Fibroblast of lung (primary cell): ENCODE results near the gene ST13.

Experiments
- EZH2 ChIP-seq: IDR thresholded peaks from 2 replicates; pipeline ENCODE4 v1.5.1; 2012; ENCODE audit warnings: low read length, control low read depth, mild to moderate bottlenecking; ENCODE audit errors: missing control alignments
- TF ChIP-seq, protein P1 (sequence below), 2 donors: IDR thresholded peaks in 1 of 2; conservative IDR thresholded peaks in 1 of 2; 1 replicate in 1 of 2; 2 replicates in 1 of 2; pipeline ENCODE4 v1.5.1; 2011 to 2012; ENCODE audit warnings: low read length in 2 of 2, control low read depth in 1 of 2, inconsistent platforms in 1 of 2, low read depth in 1 of 2, mild to moderate bottlenecking in 1 of 2

DNA sequence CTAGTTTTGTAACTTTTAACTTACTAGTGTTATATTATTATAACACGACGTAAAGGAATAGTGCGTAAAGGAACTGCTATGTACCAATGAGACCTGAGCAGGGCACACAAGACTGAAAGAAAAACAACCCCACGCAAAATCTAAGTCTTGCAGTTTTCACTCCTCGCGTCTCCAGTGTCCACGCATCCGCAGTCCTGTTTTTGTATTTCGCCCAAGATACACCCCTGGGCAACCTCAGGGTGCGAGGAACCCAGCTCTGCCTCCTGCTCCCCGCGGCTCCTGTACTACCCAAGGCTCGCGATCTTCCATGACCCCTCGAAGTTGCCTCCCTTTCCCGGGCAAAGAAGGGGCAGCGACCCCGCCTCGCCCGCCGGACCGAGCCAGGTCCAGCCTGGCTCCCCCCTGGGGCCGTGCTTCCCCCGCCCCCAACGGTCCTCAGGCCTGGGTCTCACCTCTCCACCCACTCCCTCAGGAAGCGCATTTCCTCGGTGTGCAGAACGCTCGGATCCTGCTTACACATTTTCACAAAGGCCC, 393 bp downstream of the ST13 start:
- TF ChIP-seq, protein P1, sequence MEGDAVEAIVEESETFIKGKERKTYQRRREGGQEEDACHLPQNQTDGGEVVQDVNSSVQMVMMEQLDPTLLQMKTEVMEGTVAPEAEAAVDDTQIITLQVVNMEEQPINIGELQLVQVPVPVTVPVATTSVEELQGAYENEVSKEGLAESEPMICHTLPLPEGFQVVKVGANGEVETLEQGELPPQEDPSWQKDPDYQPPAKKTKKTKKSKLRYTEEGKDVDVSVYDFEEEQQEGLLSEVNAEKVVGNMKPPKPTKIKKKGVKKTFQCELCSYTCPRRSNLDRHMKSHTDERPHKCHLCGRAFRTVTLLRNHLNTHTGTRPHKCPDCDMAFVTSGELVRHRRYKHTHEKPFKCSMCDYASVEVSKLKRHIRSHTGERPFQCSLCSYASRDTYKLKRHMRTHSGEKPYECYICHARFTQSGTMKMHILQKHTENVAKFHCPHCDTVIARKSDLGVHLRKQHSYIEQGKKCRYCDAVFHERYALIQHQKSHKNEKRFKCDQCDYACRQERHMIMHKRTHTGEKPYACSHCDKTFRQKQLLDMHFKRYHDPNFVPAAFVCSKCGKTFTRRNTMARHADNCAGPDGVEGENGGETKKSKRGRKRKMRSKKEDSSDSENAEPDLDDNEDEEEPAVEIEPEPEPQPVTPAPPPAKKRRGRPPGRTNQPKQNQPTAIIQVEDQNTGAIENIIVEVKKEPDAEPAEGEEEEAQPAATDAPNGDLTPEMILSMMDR (conservative IDR thresholded peaks at IDR 0.05 in 1 of 2, IDR thresholded peaks at IDR 0.05 in 1 of 2; ENCODE audit: low read depth in 1 of 2, low read length in 2 of 2): no peak
- no peak for TF ChIP-seq EZH2
